ENCODE measurements around the gene POLR2M. TPM values are rescaled to one million over a fixed set of nuclear protein-coding genes. Genes with fewer than 3 reads are reported as not detected.
A peak's percentile ranks its signal among the peaks of the same experiment; 100 is the strongest.

POLR2M gene
- total and polyA plus RNA-seq, 5 donors: 48.2 to 57.8 (median 55.9) TPM

DNA sequence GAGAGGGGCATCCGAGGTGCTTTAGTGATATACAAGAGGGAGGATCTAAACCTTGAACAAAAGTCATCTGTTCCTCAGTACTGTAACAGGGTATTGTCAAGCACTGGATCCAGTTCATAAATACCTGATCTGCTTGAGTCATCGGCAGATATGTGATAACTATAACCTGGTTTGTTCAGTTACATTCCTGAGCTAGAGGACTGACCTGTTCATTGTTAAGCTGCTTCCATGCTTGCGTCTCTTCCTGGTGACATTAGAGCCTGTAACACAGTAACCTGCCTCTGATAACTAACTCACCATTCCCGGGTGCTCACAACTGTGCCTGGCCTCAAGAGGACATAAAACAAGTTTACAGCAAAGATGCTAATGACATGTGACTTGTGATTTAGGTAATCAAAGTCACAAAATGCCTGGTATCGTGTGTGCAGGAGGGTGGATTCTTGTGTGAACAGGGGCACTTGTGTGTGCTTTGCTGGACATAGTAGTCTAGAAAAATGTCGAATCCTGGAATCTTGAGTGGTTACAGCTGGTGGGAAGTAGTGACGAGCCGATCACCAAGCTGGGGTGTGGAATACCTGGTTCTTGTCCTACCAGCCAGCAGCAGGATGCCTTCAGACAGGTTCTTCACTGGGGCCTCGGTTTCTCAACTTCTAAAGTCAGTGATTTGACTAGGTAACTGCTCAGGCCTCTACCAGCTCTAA lies 30.9 kb upstream of the POLR2M start:
- H3K4me3 ChIP-seq (ENCODE audit: low read length): no peak overlapping the region
- 83% methylated on average over 9 of the region's 9 CpGs for WGBS
- ATAC-seq (no peak), DNase-seq (no peak)
- H3K4me1 ChIP-seq (ENCODE audit: control insufficient read depth, insufficient read depth, low read length): peaks cover 6% of the 10 kb centered on the region
- no peaks in the 10 kb centered on the region for H3K27me3 ChIP-seq (ENCODE audit: control insufficient read depth, insufficient read depth)
- intact Hi-C loops (cut with DNase I): no loop called here
- no peaks in the 10 kb centered on the region for H3K9me3 ChIP-seq (ENCODE audit: control insufficient read depth, low read length)
- no peak overlapping the region for H3K27ac ChIP-seq (ENCODE audit: low read length)

- no peak for DNase-seq
- ATAC-seq: no peak
- Histone ChIP-seq H3K27me3 (ENCODE audit: control insufficient read depth, insufficient read depth) (no peaks in the 10 kb centered on the region), H3K4me1 (ENCODE audit: control insufficient read depth, insufficient read depth, low read length) (peaks cover 6% of the 10 kb centered on the region), H3K27ac (ENCODE audit: low read length) (no peak overlapping the region), H3K9me3 (ENCODE audit: control insufficient read depth, low read length) (no peaks in the 10 kb centered on the region), H3K4me3 (ENCODE audit: low read length) (no peak overlapping the region)
- intact Hi-C loops (cut with DNase I): no loop called here
- 87% methylated on average over 5 of the region's 5 CpGs for WGBS
Measured at GRCh38 chr15:57676585-57676984, 29.9 kb upstream of the POLR2M start.

DNA sequence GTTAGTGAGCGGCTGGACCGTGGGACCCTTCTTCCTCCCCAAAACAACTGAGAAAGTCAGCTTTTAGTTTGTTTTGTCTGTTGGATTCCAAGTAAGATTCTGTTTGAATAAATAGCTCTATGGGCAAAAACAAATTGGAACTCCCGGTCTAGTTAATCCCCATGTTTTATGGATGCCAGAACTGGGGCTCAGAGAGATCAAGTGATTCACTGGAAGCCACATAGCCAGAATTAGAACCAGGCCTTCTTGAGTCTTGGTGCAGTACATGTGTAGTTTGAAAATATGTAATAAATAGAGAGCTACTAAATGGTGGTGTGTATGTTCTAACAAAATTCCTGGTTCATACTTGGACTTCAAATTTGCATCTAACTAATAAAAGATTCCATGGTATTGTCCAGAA lies 29.3 kb upstream of the POLR2M start:
- H3K27ac ChIP-seq (ENCODE audit: low read length): no peak overlapping the region
- no peak overlapping the region for H3K4me3 ChIP-seq (ENCODE audit: low read length)
- H3K4me1 ChIP-seq (ENCODE audit: control insufficient read depth, insufficient read depth, low read length): peaks cover 6% of the 10 kb centered on the region
- intact Hi-C loops (cut with DNase I): no loop called here
- 90% methylated on average over 3 of the region's 3 CpGs for WGBS
- ATAC-seq (no peak), DNase-seq (no peak)
- H3K27me3 ChIP-seq (ENCODE audit: control insufficient read depth, insufficient read depth): no peaks in the 10 kb centered on the region
- no peaks in the 10 kb centered on the region for H3K9me3 ChIP-seq (ENCODE audit: control insufficient read depth, low read length)

DNA sequence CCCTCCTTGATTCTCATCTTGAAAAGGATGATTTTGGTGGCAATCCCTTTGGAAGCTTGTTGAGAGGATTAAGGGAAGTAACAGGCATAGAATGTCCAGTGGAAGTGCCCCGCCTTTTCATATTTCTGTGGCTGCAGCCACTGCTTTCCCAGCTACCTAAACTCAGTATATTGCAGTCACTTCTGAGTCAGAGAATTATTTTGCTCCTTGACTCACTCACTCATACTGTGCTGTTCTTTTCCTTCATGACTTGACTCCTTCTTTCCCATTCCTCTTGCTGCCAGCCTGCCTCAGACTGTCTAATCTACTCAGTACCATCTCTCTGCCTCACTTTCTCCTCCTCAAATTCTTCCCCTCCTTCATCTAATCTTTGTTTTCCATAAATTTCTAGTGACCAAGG lies 26.5 kb upstream of the POLR2M start:
- Histone ChIP-seq H3K4me3 (ENCODE audit: low read length) (no peak overlapping the region), H3K27me3 (ENCODE audit: control insufficient read depth, insufficient read depth) (no peaks in the 10 kb centered on the region), H3K4me1 (ENCODE audit: control insufficient read depth, insufficient read depth, low read length) (peaks cover 8% of the 10 kb centered on the region), H3K27ac (ENCODE audit: low read length) (peak overlapping the region; percentile 13), H3K9me3 (ENCODE audit: control insufficient read depth, low read length) (no peaks in the 10 kb centered on the region)
- intact Hi-C loops (cut with DNase I): no loop called here
- WGBS: 96% methylated on average over 1 of the region's 1 CpG
- no peak for DNase-seq
- no peak for ATAC-seq

DNA sequence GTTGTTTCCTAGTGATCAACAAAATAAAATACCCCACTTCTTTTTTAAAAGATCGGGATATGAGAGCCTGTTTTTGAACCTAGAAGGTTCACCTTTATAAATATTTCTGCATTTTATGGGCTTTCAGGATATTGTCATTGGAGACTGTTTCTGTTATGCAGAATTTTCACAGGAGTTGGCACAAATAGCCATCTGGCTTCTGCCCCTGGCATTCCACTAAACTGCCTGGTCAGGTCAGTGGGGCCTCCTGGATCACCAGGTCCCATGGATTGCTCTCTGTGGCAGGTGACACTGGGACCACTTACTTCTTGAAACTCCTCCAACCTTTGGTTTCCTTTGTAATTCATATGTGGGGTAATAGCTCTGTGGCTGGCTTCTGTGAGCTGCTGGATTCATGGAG lies 25.5 kb upstream of the POLR2M start:
- no peaks in the 10 kb centered on the region for H3K27me3 ChIP-seq (ENCODE audit: control insufficient read depth, insufficient read depth)
- peak overlapping the region; percentile 3 for H3K27ac ChIP-seq (ENCODE audit: low read length)
- no peaks in the 10 kb centered on the region for H3K9me3 ChIP-seq (ENCODE audit: control insufficient read depth, low read length)
- no peak for ATAC-seq
- intact Hi-C loops (cut with DNase I): no loop called here
- WGBS: 95% methylated on average over 1 of the region's 1 CpG
- H3K4me3 ChIP-seq (ENCODE audit: low read length): no peak overlapping the region
- peaks cover 8% of the 10 kb centered on the region for H3K4me1 ChIP-seq (ENCODE audit: control insufficient read depth, insufficient read depth, low read length)
- DNase-seq: no peak

DNA sequence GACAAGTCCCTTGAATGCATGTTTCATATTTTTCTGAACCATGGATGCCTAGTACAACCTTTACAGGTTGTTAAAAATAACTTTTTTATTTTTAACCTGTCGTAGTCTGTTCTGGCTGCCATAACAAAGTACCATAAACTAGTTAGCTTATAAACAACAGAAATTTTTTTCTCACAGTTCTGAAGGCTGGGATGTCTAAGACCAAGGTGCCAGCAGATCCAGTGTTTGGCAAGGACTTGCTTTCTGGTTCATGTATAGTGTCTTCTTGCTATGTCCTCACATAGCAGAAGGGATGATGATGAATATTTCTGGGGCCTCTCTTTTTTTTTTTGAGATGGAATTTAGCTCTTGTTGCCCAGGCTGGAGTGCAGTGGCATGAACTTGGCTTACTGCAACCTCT lies 23.0 kb upstream of the POLR2M start:
- DNase-seq (no peak), ATAC-seq (no peak)
- WGBS: 71% methylated on average over 1 of the region's 1 CpG
- Histone ChIP-seq H3K27ac (ENCODE audit: low read length) (no peak overlapping the region), H3K4me3 (ENCODE audit: low read length) (no peak overlapping the region), H3K4me1 (ENCODE audit: control insufficient read depth, insufficient read depth, low read length) (peaks cover 8% of the 10 kb centered on the region), H3K9me3 (ENCODE audit: control insufficient read depth, low read length) (no peaks in the 10 kb centered on the region), H3K27me3 (ENCODE audit: control insufficient read depth, insufficient read depth) (no peaks in the 10 kb centered on the region)
- intact Hi-C loops (cut with DNase I): no loop called here

- Histone ChIP-seq H3K27me3 (ENCODE audit: control insufficient read depth, insufficient read depth) (no peaks in the 10 kb centered on the region), H3K4me3 (ENCODE audit: low read length) (no peak overlapping the region), H3K9me3 (ENCODE audit: control insufficient read depth, low read length) (no peaks in the 10 kb centered on the region), H3K27ac (ENCODE audit: low read length) (peak overlapping the region; percentile 59), H3K4me1 (ENCODE audit: control insufficient read depth, insufficient read depth, low read length) (peaks cover 6% of the 10 kb centered on the region)
- WGBS: 74% methylated on average over 8 of the region's 8 CpGs
- peak in 2 of 3 donors; percentile 51 to 52 for DNase-seq
- intact Hi-C loops (cut with DNase I): no loop called here
- ATAC-seq: no peak
Measured at GRCh38 chr15:57684491-57685151, 21.9 kb upstream of the POLR2M start.

GRCh38 chr15:57685306-57686095 lies 21.0 kb upstream of the POLR2M start:
- peak; percentile 38 to 59 for ATAC-seq

GRCh38 chr15:57686657-57687056 lies 19.9 kb upstream of the POLR2M start:
- Histone ChIP-seq H3K9me3 (ENCODE audit: control insufficient read depth, low read length) (no peaks in the 10 kb centered on the region), H3K27me3 (ENCODE audit: control insufficient read depth, insufficient read depth) (no peaks in the 10 kb centered on the region), H3K27ac (ENCODE audit: low read length) (no peak overlapping the region), H3K4me1 (ENCODE audit: control insufficient read depth, insufficient read depth, low read length) (peaks cover 7% of the 10 kb centered on the region), H3K4me3 (ENCODE audit: low read length) (no peak overlapping the region)
- 55% methylated on average over 4 of the region's 4 CpGs for WGBS
- DNase-seq: no peak
- intact Hi-C loops (cut with DNase I): no loop called here
- peak; percentile 76 to 77 for ATAC-seq

More at GRCh38 chr15:57685306-57686095, 21.0 kb upstream of the POLR2M start:
- peak overlapping the region; percentile 68 for H3K27ac ChIP-seq (ENCODE audit: low read length)
- WGBS: 53% methylated on average over 7 of the region's 7 CpGs
- peaks cover 4% of the 10 kb centered on the region for H3K4me1 ChIP-seq (ENCODE audit: control insufficient read depth, insufficient read depth, low read length)
- no peak for DNase-seq
- H3K4me3 ChIP-seq (ENCODE audit: low read length): no peak overlapping the region
- intact Hi-C loops (cut with DNase I): no loop called here
- H3K27me3 ChIP-seq (ENCODE audit: control insufficient read depth, insufficient read depth): no peaks in the 10 kb centered on the region
- no peaks in the 10 kb centered on the region for H3K9me3 ChIP-seq (ENCODE audit: control insufficient read depth, low read length)

DNA sequence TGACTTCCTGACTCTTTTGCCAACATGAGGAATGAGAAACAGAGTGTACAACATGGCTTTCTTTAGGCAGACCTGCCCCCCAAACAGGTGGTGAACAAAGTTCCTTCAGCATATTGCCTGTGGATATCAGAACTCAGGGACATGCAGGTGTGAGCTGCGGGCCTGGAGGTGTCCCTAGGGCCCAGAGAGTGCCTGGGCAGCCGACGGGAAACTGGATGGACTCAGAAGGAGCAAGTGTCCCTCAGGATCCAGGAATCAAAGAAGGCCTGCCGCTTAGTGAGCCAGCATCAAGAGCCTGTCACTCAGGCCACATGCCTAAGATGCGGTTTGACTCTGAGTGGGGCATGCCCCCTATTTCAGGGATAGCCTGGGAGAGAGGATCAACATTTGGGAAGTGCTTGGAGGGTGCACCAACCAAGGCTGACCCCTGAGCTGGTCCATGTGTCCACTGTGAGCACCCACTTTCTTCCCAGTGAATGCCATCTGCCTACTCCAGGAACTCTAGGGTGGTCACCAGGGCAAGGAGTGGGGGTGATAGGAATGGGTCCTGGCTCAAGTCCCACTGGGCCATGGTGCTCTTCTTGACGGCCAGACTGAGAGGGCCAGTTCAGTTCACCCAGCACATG lies 16.1 kb upstream of the POLR2M start:
- ATAC-seq (peak; percentile 25 to 34), DNase-seq (peak in 2 of 3 donors; percentile 48 to 54)
- H3K4me1 ChIP-seq (ENCODE audit: control insufficient read depth, insufficient read depth, low read length): peaks cover 4% of the 10 kb centered on the region
- WGBS: 74% methylated on average over 6 of the region's 6 CpGs
- intact Hi-C loops (cut with DNase I): no loop called here
- H3K9me3 ChIP-seq (ENCODE audit: control insufficient read depth, low read length): no peaks in the 10 kb centered on the region
- peak overlapping the region; percentile 1 for H3K27ac ChIP-seq (ENCODE audit: low read length)
- no peak overlapping the region for H3K4me3 ChIP-seq (ENCODE audit: low read length)
- no peaks in the 10 kb centered on the region for H3K27me3 ChIP-seq (ENCODE audit: control insufficient read depth, insufficient read depth)

- intact Hi-C loops (cut with DNase I): no loop called here
- peak; percentile 44 to 58 for ATAC-seq
- DNase-seq: no peak
- Histone ChIP-seq H3K9me3 (ENCODE audit: control insufficient read depth, low read length) (no peaks in the 10 kb centered on the region), H3K27ac (ENCODE audit: low read length) (no peak overlapping the region), H3K4me1 (ENCODE audit: control insufficient read depth, insufficient read depth, low read length) (peaks cover 4% of the 10 kb centered on the region), H3K4me3 (ENCODE audit: low read length) (no peak overlapping the region), H3K27me3 (ENCODE audit: control insufficient read depth, insufficient read depth) (no peaks in the 10 kb centered on the region)
- WGBS: 12% methylated on average over 1 of the region's 1 CpG
Measured at GRCh38 chr15:57691082-57691481, 15.4 kb upstream of the POLR2M start.
